ENCODE results near the gene CDH13.

CDH13 gene

DNA sequence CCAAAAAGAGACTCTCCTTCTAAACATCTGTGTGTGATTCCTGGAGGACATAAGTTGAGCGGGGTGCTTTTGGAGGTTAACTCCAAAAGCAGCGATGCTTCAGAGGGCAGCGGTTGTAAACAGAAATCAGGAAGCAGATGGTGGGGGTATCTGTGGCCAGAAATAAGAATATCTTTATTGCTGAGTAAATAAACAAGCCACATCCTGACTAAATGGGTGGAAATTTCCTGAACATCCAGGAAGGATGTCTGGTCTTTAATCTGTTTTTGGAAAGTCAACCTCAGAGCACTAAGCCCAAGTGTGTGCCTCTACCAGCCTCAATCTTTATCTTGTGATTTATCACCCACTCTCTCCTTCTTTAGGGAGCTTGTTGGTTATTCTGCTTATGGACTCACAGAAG, 123.3 kb downstream of the CDH13 start:
- DNase-seq (ENCODE audit: low read depth) = no peak

DNA sequence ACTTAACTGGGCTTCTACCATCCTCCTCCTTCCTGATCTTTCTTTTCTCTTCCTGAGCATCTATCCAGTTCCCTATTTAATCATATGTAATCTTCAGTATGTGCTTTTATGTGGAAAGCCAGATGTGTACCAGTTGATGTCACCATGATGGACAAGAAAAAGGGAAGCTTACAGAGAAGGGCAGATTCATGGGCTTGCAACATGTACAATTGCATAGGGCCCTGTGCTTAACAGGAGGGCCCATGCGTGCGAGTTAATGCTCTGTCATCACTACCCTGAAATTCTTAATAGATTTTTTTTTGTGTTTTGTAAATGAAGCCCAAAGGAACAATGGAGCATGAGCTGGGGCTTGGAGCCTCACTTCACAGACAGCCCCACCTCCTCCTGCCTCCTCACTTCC, 124.3 kb downstream of the CDH13 start:
- DNase-seq (ENCODE audit: low read depth) = no peak

- no peak for DNase-seq (ENCODE audit: low read depth)
Measured at GRCh38 chr16:82752172-82752571, 125.4 kb downstream of the CDH13 start.

- DNase-seq (ENCODE audit: low read depth) = no peak
Measured at GRCh38 chr16:82753821-82754220, 127.1 kb downstream of the CDH13 start.

DNA sequence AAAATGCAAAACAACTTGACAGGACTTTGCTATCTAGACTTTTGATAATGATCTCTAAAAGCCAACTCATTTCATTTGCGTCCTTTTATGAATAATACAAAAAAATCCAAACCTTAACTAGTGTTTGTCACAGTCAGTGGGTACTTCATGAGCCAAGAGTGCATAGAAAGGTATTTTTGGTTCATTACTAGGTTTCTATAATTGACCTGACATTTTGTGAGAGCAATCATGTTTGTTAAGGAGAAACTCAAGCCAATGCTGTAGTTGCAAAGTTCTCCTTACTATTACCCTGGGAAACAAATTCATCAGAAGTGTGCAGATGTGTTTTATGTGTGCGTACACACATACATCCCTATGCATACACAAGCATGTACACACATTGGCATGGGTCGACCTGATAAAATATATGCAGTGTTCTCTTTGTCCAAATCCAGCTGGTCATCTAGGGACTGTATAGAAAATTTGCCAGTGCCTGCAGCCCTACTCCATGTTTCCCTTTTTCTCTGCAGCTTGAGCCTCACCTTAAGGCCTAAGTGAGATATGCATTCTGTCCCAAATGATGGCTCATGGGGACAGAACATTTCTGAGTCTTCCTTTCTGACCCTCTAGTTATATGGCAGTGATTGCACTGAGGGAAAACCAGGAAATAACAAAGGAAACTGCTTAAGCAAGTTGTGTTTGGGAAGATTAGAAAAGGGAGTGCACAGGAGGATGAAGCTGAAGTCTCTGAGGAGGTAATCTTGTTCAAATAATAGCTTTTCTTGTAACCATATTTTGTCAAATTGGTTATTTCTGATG, 128.1 kb downstream of the CDH13 start:
- no peak for DNase-seq (ENCODE audit: low read depth)

DNA sequence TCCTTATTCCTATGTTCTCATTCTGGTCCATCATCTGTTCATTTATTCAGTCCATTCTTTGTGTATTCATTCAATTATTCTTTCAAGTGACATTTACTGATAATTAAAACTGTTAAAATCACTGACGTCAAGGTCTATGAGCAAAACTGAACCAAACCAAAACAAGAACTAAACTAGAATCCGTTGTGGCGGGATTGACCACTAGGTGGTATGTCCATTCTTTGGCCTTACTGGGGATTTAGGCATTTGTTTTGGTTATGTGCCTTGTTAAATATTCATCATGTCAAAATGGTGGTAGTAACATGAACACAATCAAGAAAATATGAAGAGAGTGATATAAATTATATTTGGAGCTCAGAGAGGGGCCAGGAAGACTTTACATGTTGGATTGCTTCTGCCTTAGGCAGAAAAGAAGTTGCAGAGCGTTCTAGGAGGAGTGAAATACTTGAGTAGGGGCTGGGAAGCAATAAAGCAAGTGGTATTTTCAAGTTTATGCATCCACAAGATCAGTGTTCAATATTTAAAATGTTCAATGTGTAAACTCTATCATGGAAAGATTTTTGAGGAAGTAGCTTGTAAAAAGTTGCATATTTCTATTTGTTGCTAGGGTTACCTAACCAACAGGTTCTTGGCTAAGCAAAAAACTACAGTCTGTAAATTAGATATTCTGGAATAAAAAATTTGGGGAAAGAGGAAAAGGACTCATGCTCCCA, 129.0 kb downstream of the CDH13 start:
- DNase-seq (ENCODE audit: low read depth) = no peak

- no peak for DNase-seq (ENCODE audit: low read depth)
Measured at GRCh38 chr16:82756283-82756599, 129.5 kb downstream of the CDH13 start.

GRCh38 chr16:82758406-82758805, 131.6 kb downstream of the CDH13 start:
- no peak for DNase-seq (ENCODE audit: low read depth)

DNA sequence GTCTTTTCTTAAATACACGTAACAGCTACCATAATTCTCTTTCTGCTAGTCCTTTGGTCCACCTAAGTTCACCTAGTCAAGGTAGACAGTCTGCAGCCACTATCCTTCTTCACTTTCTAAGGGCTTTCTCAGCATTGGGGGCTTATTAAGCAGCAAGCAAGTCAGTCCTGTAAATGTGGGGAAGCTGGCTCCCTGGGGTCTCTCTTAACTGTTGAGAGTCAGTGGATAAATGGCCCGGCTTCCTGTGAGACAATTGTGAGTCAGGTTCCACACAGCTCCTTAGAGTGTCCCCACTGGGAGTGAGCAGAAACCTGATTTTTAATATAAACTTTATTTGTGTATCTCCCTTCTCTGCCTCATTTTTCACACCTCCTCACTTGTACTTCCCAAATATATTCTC, 132.1 kb downstream of the CDH13 start:
- no peak for DNase-seq (ENCODE audit: low read depth)

GRCh38 chr16:82761236-82761635, 134.5 kb downstream of the CDH13 start:
- no peak for DNase-seq (ENCODE audit: low read depth)

- no peak for DNase-seq (ENCODE audit: low read depth)
Measured at GRCh38 chr16:82761858-82762257, 135.1 kb downstream of the CDH13 start.

GRCh38 chr16:82763371-82763770, 136.6 kb downstream of the CDH13 start:
- DNase-seq (ENCODE audit: low read depth) = no peak

- no peak for DNase-seq (ENCODE audit: low read depth)
Measured at GRCh38 chr16:82767198-82767597, 140.4 kb downstream of the CDH13 start.

- no peak for DNase-seq (ENCODE audit: low read depth)
Measured at GRCh38 chr16:82767808-82768207, 141.0 kb downstream of the CDH13 start.

GRCh38 chr16:82769845-82770244, 143.1 kb downstream of the CDH13 start:
- DNase-seq (ENCODE audit: low read depth) = no peak

DNA sequence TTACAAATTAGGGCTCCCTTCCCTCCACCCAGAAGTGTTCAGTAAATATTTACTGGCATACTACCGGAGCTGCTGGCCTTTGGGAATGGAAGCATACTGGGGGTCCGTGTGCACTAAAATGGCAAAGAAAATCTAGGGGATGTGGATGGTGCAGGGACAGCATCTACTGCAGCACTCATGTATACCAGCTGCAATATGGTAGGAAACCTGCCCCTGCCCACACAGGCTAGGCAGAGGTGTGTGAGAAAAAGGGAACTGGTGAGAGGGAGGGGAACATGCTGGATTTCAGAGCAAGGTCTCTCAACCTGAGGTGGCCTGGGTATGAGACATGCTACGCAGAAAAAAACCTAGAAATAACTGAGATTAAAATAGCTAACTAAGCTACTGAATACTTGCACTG, 145.4 kb downstream of the CDH13 start:
- no peak for DNase-seq (ENCODE audit: low read depth)

DNA sequence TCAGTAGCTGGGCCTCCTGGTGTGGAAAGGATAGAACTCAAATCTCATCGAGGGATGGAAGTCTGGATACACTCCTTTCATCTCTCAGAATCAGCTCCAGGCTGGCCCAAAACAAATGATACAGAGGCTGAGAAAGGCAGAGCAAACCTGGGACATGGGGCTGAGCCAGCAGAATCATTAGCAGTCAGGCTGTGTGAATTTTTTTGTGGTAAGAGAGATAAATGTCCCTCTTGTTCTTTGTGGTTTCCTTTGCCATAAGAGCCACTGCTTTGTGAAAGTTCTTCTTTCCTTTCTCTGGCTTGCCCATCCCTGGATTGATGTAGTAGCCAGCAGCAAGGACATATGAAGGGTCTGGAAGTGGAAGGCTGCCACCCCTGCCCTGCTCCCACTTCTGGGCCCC, 146.2 kb downstream of the CDH13 start:
- no peak for DNase-seq (ENCODE audit: low read depth)

- DNase-seq (ENCODE audit: low read depth) = no peak
Measured at GRCh38 chr16:82776470-82777146, 149.8 kb downstream of the CDH13 start.

DNA sequence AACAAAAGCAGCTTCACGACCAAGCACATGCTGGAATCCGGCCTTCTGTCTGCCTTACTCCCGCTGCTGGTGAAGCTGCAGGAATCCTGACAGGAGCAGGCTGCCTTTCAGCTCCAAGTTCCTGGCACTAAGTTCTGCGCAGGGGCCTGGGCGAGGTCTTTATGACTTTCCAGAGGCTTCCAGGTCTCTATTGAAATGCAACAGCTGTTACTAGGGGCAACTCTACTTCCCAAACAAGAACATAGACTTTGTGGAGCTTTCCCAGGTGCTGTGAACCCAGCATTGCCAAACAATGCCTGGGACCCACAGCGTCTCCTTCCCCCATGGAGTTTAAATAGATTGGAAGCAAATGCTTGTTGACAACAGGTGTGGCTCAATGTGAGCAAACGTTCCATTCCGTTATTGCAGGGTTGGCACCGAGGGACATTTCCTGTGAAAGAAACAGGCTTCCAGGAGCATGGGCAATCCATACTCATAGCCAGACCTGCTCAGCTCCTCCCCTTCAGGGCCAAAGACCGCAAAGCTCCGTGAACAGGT, 156.0 kb downstream of the CDH13 start:
- DNase-seq (ENCODE audit: low read depth) = no peak

GRCh38 chr16:82783933-82784572, 157.3 kb downstream of the CDH13 start:
- no peak for DNase-seq (ENCODE audit: low read depth)

DNA sequence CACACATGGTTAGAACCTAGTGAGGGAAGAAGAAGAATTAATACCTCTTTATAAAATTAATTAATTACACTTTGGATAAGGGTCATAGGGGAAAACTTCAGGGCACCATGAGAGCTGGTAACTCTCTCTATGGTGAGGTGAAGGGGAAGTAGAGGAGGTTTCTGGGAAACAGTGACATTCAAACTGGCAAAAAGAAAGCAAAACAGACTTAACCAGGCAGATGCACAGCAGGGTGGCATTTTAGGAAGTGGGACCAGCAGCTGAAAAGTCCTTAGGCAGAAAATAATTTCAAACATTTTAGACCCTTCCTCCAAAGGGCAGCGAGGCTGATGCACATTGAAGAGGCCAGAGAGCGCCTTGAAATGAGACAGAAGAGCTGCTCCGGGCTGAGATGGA, 157.8 kb downstream of the CDH13 start:
- no peak for DNase-seq (ENCODE audit: low read depth)

DNA sequence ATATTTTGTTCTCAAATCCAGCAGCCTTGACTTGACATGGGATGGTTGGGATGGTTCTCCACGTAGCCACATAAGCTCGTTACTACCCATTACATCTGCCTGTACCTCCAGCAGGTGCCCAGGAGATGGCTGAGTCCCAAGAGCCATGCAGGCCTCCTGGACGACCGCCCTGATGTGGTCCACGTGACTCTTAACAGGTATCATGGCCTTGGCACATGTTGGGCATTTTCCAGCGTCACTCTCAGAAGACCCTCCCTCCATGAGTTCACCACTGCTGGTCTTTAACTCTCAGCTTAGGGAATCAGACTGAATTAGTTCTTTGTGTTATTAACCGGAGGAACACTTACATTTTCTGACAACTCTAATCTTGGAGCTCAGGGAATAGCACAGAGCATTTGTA, 161.5 kb downstream of the CDH13 start:
- no peak for DNase-seq (ENCODE audit: low read depth)

GRCh38 chr16:82788919-82789318, 162.2 kb downstream of the CDH13 start:
- DNase-seq (ENCODE audit: low read depth) = no peak

Data from activated T-cell treated with anti-CD3 and anti-CD28 coated beads for 24 hours (primary cell).